Keratinocyte (primary cell): ENCODE data around the gene BHLHE23. TPM values are rescaled to one million over a fixed set of nuclear protein-coding genes. Genes with fewer than 3 reads are reported as not detected.

Source experiments
- DNase-seq: peaks from one replicate; pipeline ENCODE4 v3.0.0-alpha.2; 2011; ENCODE audit warnings: low read depth, missing footprints, low spot score
- FAIRE-seq: peaks from 2 replicates; lab custom pipeline; 2011; peaks lifted over from hg19 to GRCh38; lab: Jason Lieb, UNC
- H2AFZ ChIP-seq: 2 replicates; pipeline ENCODE4 v1.6.0; 2012; ENCODE audit warnings: low read length, control low read depth, inconsistent platforms; ENCODE audit not compliant: control insufficient read depth
- H3K27ac ChIP-seq: 2 replicates; pipeline ENCODE4 v1.5.1; 2011; ENCODE audit warnings: low read length; ENCODE audit not compliant: control insufficient read depth, insufficient read depth
- H3K27me3 ChIP-seq: 3 replicates; pipeline ENCODE4 v1.6.0; 2011; ENCODE audit warnings: low read length; ENCODE audit not compliant: control insufficient read depth, insufficient read depth; ENCODE audit errors: extremely low read depth
- H3K36me3 ChIP-seq, 2 experiments: 2 replicates in 1 of 2; 3 replicates in 1 of 2; pipeline ENCODE4 v1.5.1; 2011; ENCODE audit warnings: low read length in 2 of 2, mild to moderate bottlenecking in 1 of 2; ENCODE audit not compliant: control insufficient read depth in 2 of 2, insufficient read depth in 2 of 2; ENCODE audit errors: extremely low read depth in 1 of 2
- H3K4me1 ChIP-seq: 3 replicates; pipeline ENCODE4 v1.5.1; 2011; ENCODE audit warnings: low read length; ENCODE audit not compliant: control insufficient read depth, insufficient read depth; ENCODE audit errors: extremely low read depth
- H3K4me2 ChIP-seq: 3 replicates; pipeline ENCODE4 v1.6.0; 2011; ENCODE audit warnings: low read depth, low read length; ENCODE audit not compliant: control insufficient read depth, insufficient read depth; ENCODE audit errors: extremely low read depth
- H3K4me3 ChIP-seq, 3 experiments: fragments of 200-600 bp in 1 of 3; sonication (generic) in 1 of 3; 2 replicates in 2 of 3; 3 replicates in 1 of 3; pipeline ENCODE4 v1.5.1; 2011 to 2016; ENCODE audit warnings: low read length in 3 of 3, mild to moderate bottlenecking in 3 of 3, control low read depth in 2 of 3, inconsistent platforms in 1 of 3, low read depth in 1 of 3, mixed read lengths in 1 of 3, mixed run types in 1 of 3, moderate library complexity in 1 of 3; ENCODE audit not compliant: control insufficient read depth in 2 of 3, insufficient read depth in 2 of 3; ENCODE audit errors: extremely low read depth in 1 of 3
- H3K79me2 ChIP-seq: 2 replicates; pipeline ENCODE4 v1.6.0; 2012; ENCODE audit warnings: low read length; ENCODE audit not compliant: control insufficient read depth, insufficient read depth
- H3K9ac ChIP-seq: 3 replicates; pipeline ENCODE4 v1.6.0; 2011; ENCODE audit warnings: low read length; ENCODE audit not compliant: control insufficient read depth, insufficient read depth; ENCODE audit errors: extremely low read depth
- H3K9me1 ChIP-seq: 3 replicates; pipeline ENCODE4 v1.6.0; 2011; ENCODE audit warnings: low read length; ENCODE audit not compliant: control insufficient read depth, insufficient read depth; ENCODE audit errors: extremely low read depth
- H3K9me3 ChIP-seq: 2 replicates; pipeline ENCODE4 v1.5.1; 2012; ENCODE audit warnings: low read depth, low read length; ENCODE audit not compliant: control insufficient read depth
- H4K20me1 ChIP-seq: 3 replicates; pipeline ENCODE4 v1.6.0; 2011; ENCODE audit warnings: low read length; ENCODE audit not compliant: control insufficient read depth, insufficient read depth; ENCODE audit errors: extremely low read depth
- EZH2 ChIP-seq: IDR thresholded peaks from one replicate; pipeline ENCODE4 v1.6.1; 2012; ENCODE audit warnings: inconsistent platforms, mild to moderate bottlenecking, low read length, moderate library complexity
- dilution Hi-C: fragments of 300-500 bp; cut with MboI; formaldehyde crosslinking; loops from one replicate; pipeline ENCODE4 v1.7.0; 2020; ENCODE audit warnings: low sequenced_read_pairs; ENCODE audit not compliant: extremely low pct_ligation_motif_present
- polyA plus RNA-seq, 5 experiments: library from polyadenylated mRNA; depleted of rRNA in 3 of 5; stranded (reverse) in 3 of 5; stranded (forward) in 1 of 5; unstranded in 1 of 5; fragments of >200 nt; gene quantifications; 1 replicate in 1 of 5; 2 replicates in 3 of 5; 3 replicates in 1 of 5; pipeline versions ENCODE4 v1.2.1 to v1.2.3, GENCODE V29; 2011 to 2012; ENCODE audit warnings: missing spikeins in 2 of 5, low read depth in 1 of 5, low replicate concordance in 1 of 5
- TF ChIP-seq, protein P1 (sequence below), 3 experiments: IDR thresholded peaks in 1 of 3; conservative IDR thresholded peaks in 1 of 3; optimal IDR thresholded peaks in 1 of 3; 2 replicates in 2 of 3; 3 replicates in 1 of 3; pipeline versions ENCODE3 to v1.5.1; 2011; ENCODE audit warnings: low read length in 3 of 3, mild to moderate bottlenecking in 3 of 3, moderate library complexity in 2 of 3, control low read depth in 1 of 3, inconsistent platforms in 1 of 3; ENCODE audit not compliant: insufficient read depth in 2 of 3; ENCODE audit errors: extremely low read depth in 1 of 3

Gene BHLHE23
- polyA plus RNA-seq, 1 donor (not counting 4 experiments of a cell fraction or from before 2014, with no cell fraction given) = not detected

- Histone ChIP-seq H3K4me3 (no peak overlapping the region), H3K27ac (no peak overlapping the region), H3K9ac (no peak overlapping the region), H3K4me1 (no peaks in the 10 kb centered on the region), H3K9me1 (no peaks in the 10 kb centered on the region), H4K20me1 (no peaks in the 10 kb centered on the region), H3K4me2 (no peak overlapping the region), H2AFZ (no peak overlapping the region), H3K9me3 (no peaks in the 10 kb centered on the region), H3K79me2 (no peaks in the 10 kb centered on the region), H3K27me3 (peaks cover 7% of the 10 kb centered on the region), H3K36me3 (no peaks in the 10 kb centered on the region)
- no peak for TF ChIP-seq EZH2
- TF ChIP-seq, protein P1, sequence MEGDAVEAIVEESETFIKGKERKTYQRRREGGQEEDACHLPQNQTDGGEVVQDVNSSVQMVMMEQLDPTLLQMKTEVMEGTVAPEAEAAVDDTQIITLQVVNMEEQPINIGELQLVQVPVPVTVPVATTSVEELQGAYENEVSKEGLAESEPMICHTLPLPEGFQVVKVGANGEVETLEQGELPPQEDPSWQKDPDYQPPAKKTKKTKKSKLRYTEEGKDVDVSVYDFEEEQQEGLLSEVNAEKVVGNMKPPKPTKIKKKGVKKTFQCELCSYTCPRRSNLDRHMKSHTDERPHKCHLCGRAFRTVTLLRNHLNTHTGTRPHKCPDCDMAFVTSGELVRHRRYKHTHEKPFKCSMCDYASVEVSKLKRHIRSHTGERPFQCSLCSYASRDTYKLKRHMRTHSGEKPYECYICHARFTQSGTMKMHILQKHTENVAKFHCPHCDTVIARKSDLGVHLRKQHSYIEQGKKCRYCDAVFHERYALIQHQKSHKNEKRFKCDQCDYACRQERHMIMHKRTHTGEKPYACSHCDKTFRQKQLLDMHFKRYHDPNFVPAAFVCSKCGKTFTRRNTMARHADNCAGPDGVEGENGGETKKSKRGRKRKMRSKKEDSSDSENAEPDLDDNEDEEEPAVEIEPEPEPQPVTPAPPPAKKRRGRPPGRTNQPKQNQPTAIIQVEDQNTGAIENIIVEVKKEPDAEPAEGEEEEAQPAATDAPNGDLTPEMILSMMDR (optimal IDR thresholded peaks at IDR 0.05 in 1 of 3, IDR thresholded peaks at IDR 0.05 in 1 of 3, conservative IDR thresholded peaks at IDR 0.05 in 1 of 3; ENCODE audit: extremely low read depth in 1 of 3, insufficient read depth in 2 of 3, low read length in 3 of 3) = no peak
- FAIRE-seq (no peak), DNase-seq (no peak)
- dilution Hi-C loops = no loop called here
Measured at GRCh38 chr20:63051911-63052310, 45.1 kb upstream of the BHLHE23 start.

GRCh38 chr20:63051186-63051860 lies 44.6 kb upstream of the BHLHE23 start:
- no peak overlapping the region for H3K4me2 ChIP-seq
- TF ChIP-seq, protein P1 (optimal IDR thresholded peaks at IDR 0.05 in 1 of 3, IDR thresholded peaks at IDR 0.05 in 1 of 3, conservative IDR thresholded peaks at IDR 0.05 in 1 of 3; ENCODE audit: extremely low read depth in 1 of 3, insufficient read depth in 2 of 3, low read length in 3 of 3) = no peak
- no peak for TF ChIP-seq EZH2
- DNase-seq = no peak
- H3K9me3 ChIP-seq = no peaks in the 10 kb centered on the region
- no peak overlapping the region for H3K9ac ChIP-seq
- no peaks in the 10 kb centered on the region for H4K20me1 ChIP-seq
- dilution Hi-C loops = no loop called here
- H3K27ac ChIP-seq = no peak overlapping the region
- no peak for FAIRE-seq
- H3K79me2 ChIP-seq = no peaks in the 10 kb centered on the region
- H3K4me1 ChIP-seq = no peaks in the 10 kb centered on the region
- H2AFZ ChIP-seq = no peak overlapping the region
- H3K4me3 ChIP-seq = no peak overlapping the region
- H3K9me1 ChIP-seq = no peaks in the 10 kb centered on the region
- no peaks in the 10 kb centered on the region for H3K36me3 ChIP-seq
- H3K27me3 ChIP-seq = peaks cover 7% of the 10 kb centered on the region
